GM10248 (cell line): ENCODE measurements around the gene RTL10.

Experiments
- CTCF ChIA-PET: fragments of 300-600 bp; sonication (Branson Sonifier 250); formaldehyde crosslinking; extraction: SDS; loops from one replicate; lab custom pipeline; 2021; ENCODE audit warnings: antibody characterized with exemption; lab: Yijun Ruan, JAX
- POLR2A ChIA-PET: fragments of 350-650 bp; sonication (Branson Sonifier 250); formaldehyde crosslinking; extraction: SDS; loops from one replicate; lab custom pipeline; 2020; ENCODE audit warnings: antibody characterized with exemption; lab: Yijun Ruan, JAX
- DNase-seq: peaks from one replicate; pipeline ENCODE4 v3.0.0; 2012; ENCODE audit errors: extremely low spot score
- TF ChIP-seq, protein P1 (sequence below): IDR thresholded peaks from 2 replicates; pipeline ENCODE4 v1.5.1; 2012; ENCODE audit warnings: mild to moderate bottlenecking, low read depth; ENCODE audit errors: extremely low read depth, missing control alignments, control extremely low read depth

The RTL10 gene

GRCh38 chr22:19876314-19876940 lies 21.8 kb upstream of the RTL10 start:
- DNase-seq, result no peak
- TF ChIP-seq, protein P1, sequence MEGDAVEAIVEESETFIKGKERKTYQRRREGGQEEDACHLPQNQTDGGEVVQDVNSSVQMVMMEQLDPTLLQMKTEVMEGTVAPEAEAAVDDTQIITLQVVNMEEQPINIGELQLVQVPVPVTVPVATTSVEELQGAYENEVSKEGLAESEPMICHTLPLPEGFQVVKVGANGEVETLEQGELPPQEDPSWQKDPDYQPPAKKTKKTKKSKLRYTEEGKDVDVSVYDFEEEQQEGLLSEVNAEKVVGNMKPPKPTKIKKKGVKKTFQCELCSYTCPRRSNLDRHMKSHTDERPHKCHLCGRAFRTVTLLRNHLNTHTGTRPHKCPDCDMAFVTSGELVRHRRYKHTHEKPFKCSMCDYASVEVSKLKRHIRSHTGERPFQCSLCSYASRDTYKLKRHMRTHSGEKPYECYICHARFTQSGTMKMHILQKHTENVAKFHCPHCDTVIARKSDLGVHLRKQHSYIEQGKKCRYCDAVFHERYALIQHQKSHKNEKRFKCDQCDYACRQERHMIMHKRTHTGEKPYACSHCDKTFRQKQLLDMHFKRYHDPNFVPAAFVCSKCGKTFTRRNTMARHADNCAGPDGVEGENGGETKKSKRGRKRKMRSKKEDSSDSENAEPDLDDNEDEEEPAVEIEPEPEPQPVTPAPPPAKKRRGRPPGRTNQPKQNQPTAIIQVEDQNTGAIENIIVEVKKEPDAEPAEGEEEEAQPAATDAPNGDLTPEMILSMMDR, result no peak
- ChIA-PET POLR2A (no interaction called here), CTCF (no interaction called here)

DNA sequence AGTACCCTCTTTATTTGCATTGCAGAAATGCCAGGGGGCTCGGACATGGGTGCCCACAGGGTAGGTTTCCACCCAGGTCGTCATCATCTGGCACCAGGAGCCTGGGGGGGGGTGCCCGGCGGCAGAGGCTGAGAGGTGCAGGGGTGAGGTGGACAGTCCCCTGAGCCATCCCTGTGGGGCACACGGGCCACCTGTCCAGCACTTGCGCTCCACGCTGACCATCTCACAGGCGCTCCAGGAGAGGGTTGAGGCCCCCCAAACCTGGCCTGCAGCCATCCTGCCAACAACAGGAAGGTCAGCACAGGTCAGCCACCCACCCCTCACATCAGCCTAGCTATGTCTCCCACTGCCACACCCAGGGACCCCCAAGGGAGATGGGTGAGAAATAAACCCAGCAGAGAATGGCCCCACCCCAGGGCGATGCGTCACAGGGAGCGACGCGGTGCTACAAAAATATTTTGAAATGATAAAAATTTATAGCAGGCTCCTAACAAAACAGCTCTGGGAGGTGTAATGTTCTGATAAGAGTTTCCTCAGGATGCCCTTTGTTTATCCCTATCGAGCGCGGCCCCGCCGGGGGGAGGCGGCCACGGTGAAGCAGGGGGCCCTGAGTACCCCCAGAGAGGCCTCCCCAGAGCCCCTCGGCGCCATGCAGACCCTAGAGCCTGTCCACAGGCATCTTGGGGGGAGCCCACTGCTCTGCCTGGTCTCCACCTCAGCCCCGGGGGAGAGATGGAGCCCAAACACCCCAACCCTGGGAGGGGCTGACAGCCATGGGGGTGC lies 21.0 kb upstream of the RTL10 start:
- no peak for DNase-seq
- CTCF ChIA-PET, result no interaction called here
- POLR2A ChIA-PET, result no interaction called here
- TF ChIP-seq, protein P1, result no peak

DNA sequence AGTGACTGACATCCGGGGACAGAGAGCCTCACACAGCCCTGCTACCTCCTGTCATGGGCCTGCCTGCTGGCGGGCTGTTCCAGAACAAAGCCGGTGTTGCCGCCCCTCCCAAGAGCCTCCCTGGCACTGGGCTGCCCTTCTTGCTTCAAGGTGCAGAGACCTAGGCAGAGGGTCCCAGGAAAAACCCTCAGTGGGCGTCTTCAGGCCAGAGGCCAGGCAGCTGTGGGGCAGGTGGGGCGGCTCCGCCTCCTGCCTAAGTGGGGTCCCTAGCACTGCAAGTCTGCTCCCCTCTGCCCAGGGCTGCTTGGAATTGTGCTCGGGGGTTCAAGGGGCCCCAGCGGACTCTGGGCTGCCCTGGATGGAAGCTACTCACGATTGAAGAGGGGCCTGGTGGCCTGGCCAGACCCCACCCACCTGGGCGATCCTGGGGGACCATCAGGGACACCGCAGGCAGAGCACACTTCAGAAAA lies 20.4 kb upstream of the RTL10 start:
- ChIA-PET CTCF (interaction anchor here (1.1 kb wide), 1 partner anchor 145 kb away, joined by 3 read pairs; no protein-coding TSS in a partner anchor), POLR2A (no interaction called here)
- TF ChIP-seq, protein P1, result no peak
- no peak for DNase-seq

- CTCF ChIA-PET, result interaction anchor here (1.1 kb wide), 1 partner anchor 144 kb away, joined by 3 read pairs; no protein-coding TSS in a partner anchor
- TF ChIP-seq, protein P1, result no peak
- POLR2A ChIA-PET, result no interaction called here
- no peak for DNase-seq
Measured at GRCh38 chr22:19874307-19875060, 19.8 kb upstream of the RTL10 start.

DNA sequence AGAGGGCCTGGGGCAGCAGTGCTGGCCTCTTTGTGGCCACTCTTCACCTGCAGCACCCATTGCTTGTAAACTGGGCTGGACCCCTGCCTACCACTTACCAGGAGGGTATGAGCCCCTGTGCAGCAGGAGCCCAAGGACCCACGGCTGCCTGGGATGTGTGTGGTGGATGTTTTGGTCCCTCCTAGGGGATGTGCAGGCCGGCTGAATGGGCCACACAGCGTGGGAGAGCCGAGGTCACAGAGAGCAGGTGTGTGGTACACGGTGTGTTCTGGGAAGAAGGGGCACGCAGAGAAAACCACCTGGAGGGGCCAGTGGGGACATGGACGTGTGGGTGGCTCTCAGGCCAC lies 19.3 kb upstream of the RTL10 start:
- CTCF ChIA-PET, result interaction anchor here (1.1 kb wide), 1 partner anchor 144 kb away, joined by 3 read pairs; no protein-coding TSS in a partner anchor
- no peak for DNase-seq
- POLR2A ChIA-PET, result no interaction called here

More for the DNA sequence above, 19.3 kb upstream of the RTL10 start:
- TF ChIP-seq, protein P1, result no peak
